ENCODE data around the gene ECHDC3. TPM values are rescaled to one million over a fixed set of nuclear protein-coding genes. Genes with fewer than 3 reads are reported as not detected.

The ECHDC3 gene
- total and polyA plus RNA-seq, 2 of the 4 experiments (the other 2 are of a cell fraction): 4.3 to 5.0 TPM

DNA sequence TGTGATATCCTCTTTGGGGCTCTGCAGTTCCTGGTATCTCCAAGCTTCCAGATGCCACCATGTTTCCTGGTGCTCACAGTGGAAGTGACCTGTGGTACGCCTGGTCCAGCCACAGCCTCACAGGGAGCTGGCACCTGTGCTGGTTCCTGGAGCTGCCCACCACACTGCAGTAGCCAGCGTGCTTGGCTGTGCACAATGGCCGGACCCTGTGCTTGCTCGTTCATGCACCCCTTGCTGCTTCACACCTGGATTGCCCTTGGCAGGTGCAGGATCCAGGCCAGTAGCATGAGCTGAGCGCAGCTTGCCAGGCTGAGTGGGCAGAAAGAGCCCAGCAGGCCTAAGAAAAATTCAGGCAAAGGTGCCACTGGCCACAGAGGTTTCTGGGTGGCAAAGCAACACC is 11.4 kb upstream of the ECHDC3 start:
- no peaks in the 10 kb centered on the region for H3K36me3 ChIP-seq (ENCODE audit: control insufficient read depth, insufficient read depth, low read length)
- H3K14ac ChIP-seq (replicated peaks; ENCODE audit: low read depth, low read length): no peak overlapping the region
- in situ Hi-C loops (cut with MboI; ENCODE audit: low sequenced_read_pairs) (no loop called here), intact Hi-C loops (cut with micrococcal nuclease) (no loop called here), dilution Hi-C loops (cut with HindIII; ENCODE audit: low sequenced_read_pairs, unreplicated experiment) (no loop called here)
- no peak overlapping the region for H3K9ac ChIP-seq (ENCODE audit: low read depth, low read length)
- no peaks in the 10 kb centered on the region for H4K20me1 ChIP-seq (ENCODE audit: insufficient read depth, low read length)
- no peak overlapping the region for H3K18ac ChIP-seq (ENCODE audit: low read depth, low read length)
- H3K4me1 ChIP-seq (ENCODE audit: control insufficient read depth, insufficient read depth, low read length): no peaks in the 10 kb centered on the region
- no peak overlapping the region for H3K56ac ChIP-seq (ENCODE audit: extremely low read depth, insufficient read depth, low read length)
- H3K4me2 ChIP-seq (ENCODE audit: low read depth, low read length): no peak overlapping the region
- H3K27ac ChIP-seq (ENCODE audit: insufficient read depth, low read length): no peak overlapping the region
- no peak overlapping the region for H2BK120ac ChIP-seq (ENCODE audit: low read depth, low read length)
- H3K27me3 ChIP-seq (ENCODE audit: control insufficient read depth, insufficient read depth, low read length): peaks cover 8% of the 10 kb centered on the region; the same call in 1 of the 2 replicates
- TF ChIP-seq, protein P1, sequence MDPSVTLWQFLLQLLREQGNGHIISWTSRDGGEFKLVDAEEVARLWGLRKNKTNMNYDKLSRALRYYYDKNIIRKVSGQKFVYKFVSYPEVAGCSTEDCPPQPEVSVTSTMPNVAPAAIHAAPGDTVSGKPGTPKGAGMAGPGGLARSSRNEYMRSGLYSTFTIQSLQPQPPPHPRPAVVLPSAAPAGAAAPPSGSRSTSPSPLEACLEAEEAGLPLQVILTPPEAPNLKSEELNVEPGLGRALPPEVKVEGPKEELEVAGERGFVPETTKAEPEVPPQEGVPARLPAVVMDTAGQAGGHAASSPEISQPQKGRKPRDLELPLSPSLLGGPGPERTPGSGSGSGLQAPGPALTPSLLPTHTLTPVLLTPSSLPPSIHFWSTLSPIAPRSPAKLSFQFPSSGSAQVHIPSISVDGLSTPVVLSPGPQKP (IDR thresholded peaks at IDR 0.05; ENCODE audit: borderline replicate concordance, low read depth, low read length): no peak
- TF ChIP-seq, protein P2, sequence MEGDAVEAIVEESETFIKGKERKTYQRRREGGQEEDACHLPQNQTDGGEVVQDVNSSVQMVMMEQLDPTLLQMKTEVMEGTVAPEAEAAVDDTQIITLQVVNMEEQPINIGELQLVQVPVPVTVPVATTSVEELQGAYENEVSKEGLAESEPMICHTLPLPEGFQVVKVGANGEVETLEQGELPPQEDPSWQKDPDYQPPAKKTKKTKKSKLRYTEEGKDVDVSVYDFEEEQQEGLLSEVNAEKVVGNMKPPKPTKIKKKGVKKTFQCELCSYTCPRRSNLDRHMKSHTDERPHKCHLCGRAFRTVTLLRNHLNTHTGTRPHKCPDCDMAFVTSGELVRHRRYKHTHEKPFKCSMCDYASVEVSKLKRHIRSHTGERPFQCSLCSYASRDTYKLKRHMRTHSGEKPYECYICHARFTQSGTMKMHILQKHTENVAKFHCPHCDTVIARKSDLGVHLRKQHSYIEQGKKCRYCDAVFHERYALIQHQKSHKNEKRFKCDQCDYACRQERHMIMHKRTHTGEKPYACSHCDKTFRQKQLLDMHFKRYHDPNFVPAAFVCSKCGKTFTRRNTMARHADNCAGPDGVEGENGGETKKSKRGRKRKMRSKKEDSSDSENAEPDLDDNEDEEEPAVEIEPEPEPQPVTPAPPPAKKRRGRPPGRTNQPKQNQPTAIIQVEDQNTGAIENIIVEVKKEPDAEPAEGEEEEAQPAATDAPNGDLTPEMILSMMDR (conservative IDR thresholded peaks at IDR 0.05; ENCODE audit: low read depth, low read length): no peak
- TF ChIP-seq, protein P3, sequence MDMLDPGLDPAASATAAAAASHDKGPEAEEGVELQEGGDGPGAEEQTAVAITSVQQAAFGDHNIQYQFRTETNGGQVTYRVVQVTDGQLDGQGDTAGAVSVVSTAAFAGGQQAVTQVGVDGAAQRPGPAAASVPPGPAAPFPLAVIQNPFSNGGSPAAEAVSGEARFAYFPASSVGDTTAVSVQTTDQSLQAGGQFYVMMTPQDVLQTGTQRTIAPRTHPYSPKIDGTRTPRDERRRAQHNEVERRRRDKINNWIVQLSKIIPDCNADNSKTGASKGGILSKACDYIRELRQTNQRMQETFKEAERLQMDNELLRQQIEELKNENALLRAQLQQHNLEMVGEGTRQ (IDR thresholded peaks at IDR 0.05; ENCODE audit: low read depth, low read length): no peak
- no peak for TF ChIP-seq CEBPB (IDR thresholded peaks at IDR 0.05; ENCODE audit: low read depth, low read length)
- no peak for TF ChIP-seq BHLHE40 (IDR thresholded peaks at IDR 0.05; ENCODE audit: low read depth, low read length)
- TF ChIP-seq MXI1 (IDR thresholded peaks at IDR 0.05; ENCODE audit: borderline replicate concordance, low read depth, low read length): no peak
- no peak for TF ChIP-seq RCOR1 (IDR thresholded peaks at IDR 0.05; ENCODE audit: insufficient replicate concordance, low read length)
- no peak for TF ChIP-seq POLR2A (IDR thresholded peaks at IDR 0.05; ENCODE audit: low read depth, low read length)
- no peak for TF ChIP-seq MAFK (IDR thresholded peaks at IDR 0.05; ENCODE audit: low read depth, low read length)
- TF ChIP-seq RFX5 (IDR thresholded peaks at IDR 0.05; ENCODE audit: low read depth, low read length): no peak
- TF ChIP-seq FOS (IDR thresholded peaks at IDR 0.05; ENCODE audit: low read depth, low read length): no peak
- no peak for TF ChIP-seq SMC3 (IDR thresholded peaks at IDR 0.05; ENCODE audit: low read depth, low read length)
- TF ChIP-seq CHD1 (IDR thresholded peaks at IDR 0.05; ENCODE audit: low read depth, low read length): no peak
- no peak for TF ChIP-seq NFE2L2 (IDR thresholded peaks at IDR 0.05; ENCODE audit: low read depth, low read length)
- TF ChIP-seq MAZ (IDR thresholded peaks at IDR 0.05; ENCODE audit: borderline replicate concordance, low read depth, low read length): no peak
- no peak overlapping the region for H4K91ac ChIP-seq (ENCODE audit: insufficient read depth, low read depth, low read length)
- no peak for ATAC-seq (ENCODE audit: low read depth)
- H3K4me3 ChIP-seq (ENCODE audit: insufficient read depth, low read depth, low read length): no peak overlapping the region
- no peak overlapping the region for H4K8ac ChIP-seq (ENCODE audit: low read depth in 2 of 2, low read length in 2 of 2)
- no peak overlapping the region for H2AK5ac ChIP-seq (ENCODE audit: low read depth, low read length)
- no peak overlapping the region for H2AFZ ChIP-seq (replicated peaks; ENCODE audit: low read length, poor library complexity)
- BruUV-seq (replicated peaks): no TSS peak
- H3K79me1 ChIP-seq (ENCODE audit: low read depth in 1 of 2, low read length in 2 of 2): no peaks in the 10 kb centered on the region
- H3K23ac ChIP-seq (ENCODE audit: low read depth, low read length): no peak overlapping the region
- H3K9me1 ChIP-seq (ENCODE audit: insufficient read depth, low read length): no peaks in the 10 kb centered on the region
- no peak overlapping the region for H2AK9ac ChIP-seq (replicated peaks; ENCODE audit: low read depth, low read length, poor library complexity)
- no peaks in the 10 kb centered on the region for H3K9me3 ChIP-seq (ENCODE audit: control insufficient read depth, insufficient read depth, low read length)
- DNase-seq: no peak
- H2BK15ac ChIP-seq (ENCODE audit: low read depth, low read length): no peak overlapping the region
- CTCF ChIA-PET: no interaction called here
- 64% methylated on average over 5 of the region's 5 CpGs; no CpG with 5 or more reads in 1 of the 2 experiments for WGBS, 2 experiments (ENCODE audit: extremely low coverage in 2 of 2, insufficient read length in 1 of 2)
- H2BK20ac ChIP-seq (ENCODE audit: low read depth, low read length): no peak overlapping the region
- H4K5ac ChIP-seq (ENCODE audit: low read depth, low read length): no peak overlapping the region
- no peak overlapping the region for H2BK5ac ChIP-seq (ENCODE audit: low read depth, low read length, poor library complexity, severe bottlenecking)
- H3K4ac ChIP-seq (ENCODE audit: low read depth, low read length): no peak overlapping the region
- POLR2A ChIA-PET (ENCODE audit: unreplicated experiment): no interaction called here

All from IMR-90 (cell line).